Stromal cell of bone marrow (primary cell): ENCODE measurements around the gene BTAF1.
"Not testable (repeated sequence)": the region's sequence is repeated elsewhere in the genome, so short reads cannot be mapped to it uniquely, and the experiment has no call there.

Experiments
- DNase-seq: peaks from one replicate; pipeline ENCODE4 v3.0.0-alpha.2; 2012; ENCODE audit warnings: low read depth

BTAF1 gene

DNA sequence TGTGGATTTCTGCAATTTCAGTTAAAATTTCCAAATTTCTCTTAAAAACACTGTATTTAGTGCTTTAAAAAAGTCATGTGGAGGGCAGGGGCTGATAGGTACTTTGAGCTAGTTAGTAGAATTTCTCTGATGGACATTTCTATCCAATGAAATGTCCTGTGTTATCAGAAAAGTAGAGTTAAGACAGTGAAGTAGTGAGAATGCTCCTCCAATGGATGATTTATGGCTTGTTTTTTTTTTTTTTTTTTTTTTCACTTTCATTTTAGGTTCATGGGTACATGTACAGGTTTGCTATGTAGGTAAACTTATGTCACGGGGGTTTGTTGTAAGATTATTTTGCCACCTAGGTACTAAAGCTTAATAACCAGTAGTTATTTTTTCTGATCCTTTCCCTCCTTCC lies 55.0 kb downstream of the BTAF1 start:
- DNase-seq = no peak

DNA sequence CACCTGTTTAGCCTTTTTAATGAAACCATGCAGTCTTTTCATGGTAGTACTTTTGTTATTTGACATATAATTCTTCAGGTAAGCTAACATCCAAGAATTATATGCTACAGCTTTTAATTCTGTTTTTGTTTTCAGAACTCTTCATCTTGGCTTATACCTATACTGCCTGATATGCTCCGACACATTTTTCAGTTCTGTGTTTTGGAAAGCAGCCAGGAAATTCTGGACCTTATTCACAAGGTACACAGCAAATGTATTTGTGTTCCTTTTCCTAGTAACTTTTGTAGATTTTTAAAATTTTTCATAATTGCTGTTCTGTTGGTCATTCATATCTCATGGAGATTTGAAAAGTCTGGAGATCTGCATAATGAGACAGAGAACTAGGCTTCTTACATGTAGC lies 56.7 kb downstream of the BTAF1 start:
- DNase-seq = no peak

DNA sequence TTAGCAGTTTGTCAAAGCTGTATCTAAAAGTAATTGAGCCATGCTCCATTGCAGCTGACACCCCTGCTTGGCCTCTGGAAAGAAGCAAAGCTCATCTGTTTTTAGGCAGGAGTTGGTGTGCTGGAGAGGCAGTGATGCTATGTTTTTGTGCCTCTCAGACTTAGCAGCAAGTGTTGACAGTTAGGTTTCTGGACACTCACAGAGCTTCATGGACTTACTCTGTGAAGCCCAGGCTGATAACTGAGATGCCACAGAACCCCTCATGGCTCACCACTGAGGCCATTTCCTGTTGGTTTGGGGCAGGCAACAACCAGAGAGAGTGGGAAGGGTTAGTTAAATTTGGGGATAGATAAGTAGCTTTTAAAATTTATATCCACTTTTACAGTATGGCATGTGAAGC lies 59.8 kb downstream of the BTAF1 start:
- DNase-seq = no peak

- no peak for DNase-seq
Observed at GRCh38 chr10:91987397-91988037, 63.9 kb downstream of the BTAF1 start.

- no peak for DNase-seq
Observed at GRCh38 chr10:91992031-91992430, 68.5 kb downstream of the BTAF1 start.

- DNase-seq = no peak
Observed at GRCh38 chr10:91996266-91996665, 72.7 kb downstream of the BTAF1 start.

DNA sequence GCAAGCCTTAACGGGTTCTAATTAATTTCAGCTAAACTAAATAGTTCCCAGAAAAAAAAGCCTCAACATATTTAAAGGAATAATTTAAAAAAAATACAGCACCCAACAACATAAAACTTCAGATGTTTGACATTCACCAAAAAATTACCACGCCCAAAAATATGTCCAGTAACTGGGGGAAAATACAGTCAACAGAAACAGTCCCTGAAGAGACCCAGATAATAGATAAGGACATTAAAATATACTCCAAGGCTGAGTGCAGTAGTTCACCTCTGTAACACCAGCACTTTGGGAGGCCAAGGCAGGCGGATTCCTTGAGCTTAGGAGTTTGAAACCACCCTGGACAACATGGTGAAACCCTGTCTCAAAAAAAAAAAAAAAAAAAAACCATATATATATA lies 78.0 kb downstream of the BTAF1 start:
- DNase-seq = no peak

DNA sequence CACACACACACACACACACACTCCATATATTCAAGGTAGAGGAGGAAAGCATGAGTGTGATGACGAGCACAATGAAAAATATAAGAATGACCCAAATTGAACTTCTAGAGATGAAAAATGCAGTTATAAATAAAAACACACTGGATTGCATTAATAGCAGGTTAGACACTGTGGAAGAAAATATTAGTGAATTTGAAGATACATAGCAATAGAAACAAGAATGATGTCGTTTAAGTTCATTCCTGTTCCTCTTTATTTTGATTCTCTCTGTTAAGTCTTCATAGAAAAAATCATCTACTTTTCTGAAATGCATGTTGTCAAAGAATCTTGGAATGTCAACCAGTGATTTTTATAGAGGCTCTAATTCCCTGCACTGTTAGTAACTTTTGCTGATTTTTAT lies 78.4 kb downstream of the BTAF1 start:
- no peak for DNase-seq

DNA sequence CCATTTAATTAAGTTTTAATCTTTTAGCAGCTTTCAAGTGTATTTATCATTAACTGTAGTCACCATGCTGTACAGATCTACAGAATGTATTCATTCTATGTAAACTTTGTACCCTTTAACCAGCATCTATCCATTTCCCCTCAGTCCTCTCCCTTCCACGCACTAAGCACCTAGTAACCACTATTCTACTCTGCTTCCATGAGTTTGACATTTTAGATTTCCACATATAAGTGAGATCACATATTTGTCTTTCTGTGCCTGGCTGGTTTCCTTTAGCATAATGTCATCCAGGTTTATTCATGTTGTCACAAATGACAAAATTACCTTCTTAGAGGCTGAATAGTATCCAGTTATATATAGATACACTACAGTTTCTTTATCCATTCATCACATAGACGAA lies 79.7 kb downstream of the BTAF1 start:
- DNase-seq = no peak

- no peak for DNase-seq
Observed at GRCh38 chr10:92005978-92006377, 82.4 kb downstream of the BTAF1 start.

GRCh38 chr10:92009445-92009844 lies 85.9 kb downstream of the BTAF1 start:
- DNase-seq = no peak

DNA sequence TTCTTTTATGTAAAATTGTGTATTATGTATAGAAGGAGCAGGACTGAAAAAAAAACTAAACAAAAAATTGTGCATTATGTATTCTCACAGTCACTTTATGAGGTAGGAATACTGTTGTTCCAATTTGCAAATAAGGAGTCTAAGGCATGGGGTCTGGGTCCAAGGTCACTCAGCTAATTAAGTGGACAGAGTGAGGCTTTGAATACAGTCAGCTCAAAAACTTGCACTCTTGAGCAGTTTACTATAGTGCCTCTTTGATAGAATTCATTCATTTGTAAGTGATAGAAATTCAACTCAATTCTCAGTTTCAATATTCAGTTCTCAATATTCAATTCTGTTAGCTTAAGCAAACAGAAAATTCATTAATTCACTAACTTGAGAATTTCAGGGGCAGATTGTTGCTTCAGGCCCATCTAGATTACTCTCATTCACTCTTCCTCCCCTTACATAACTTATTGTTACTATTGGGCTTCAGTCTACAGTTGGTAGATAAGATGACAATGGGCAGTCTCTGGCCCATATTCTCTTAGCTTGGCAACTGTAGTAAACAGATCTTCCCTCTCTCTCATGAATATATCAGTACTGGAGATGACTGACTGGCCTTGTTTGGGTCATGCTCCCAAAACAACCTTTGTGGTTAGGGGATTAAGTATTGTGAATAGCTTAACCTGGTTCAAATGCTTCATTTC lies 86.6 kb downstream of the BTAF1 start:
- no peak for DNase-seq

GRCh38 chr10:92011560-92012214 lies 88.1 kb downstream of the BTAF1 start:
- DNase-seq = peak; percentile 9

- no peak for DNase-seq
Observed at GRCh38 chr10:92014620-92015019, 91.0 kb downstream of the BTAF1 start.

DNA sequence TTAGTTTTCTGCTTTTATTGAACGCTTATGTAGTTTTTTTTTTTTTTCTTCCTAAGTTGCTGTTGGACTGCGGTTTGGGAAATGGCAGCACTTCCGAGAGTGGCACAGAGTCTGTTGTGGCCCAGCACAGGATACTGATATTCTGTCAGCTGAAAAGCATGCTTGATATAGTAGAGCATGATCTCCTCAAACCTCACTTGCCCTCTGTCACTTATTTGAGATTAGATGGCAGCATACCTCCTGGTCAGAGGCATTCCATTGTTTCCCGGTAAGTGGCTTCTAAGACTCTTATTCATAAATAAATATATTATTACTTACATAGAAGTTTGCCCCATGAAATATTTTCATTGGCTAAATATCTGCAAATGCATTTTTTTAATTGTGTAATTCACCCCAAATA lies 101.1 kb downstream of the BTAF1 start:
- no peak for DNase-seq

- not testable (repeated sequence) for DNase-seq
Observed at GRCh38 chr10:92025340-92025739, 101.8 kb downstream of the BTAF1 start.

GRCh38 chr10:92027141-92027540 lies 103.6 kb downstream of the BTAF1 start:
- DNase-seq = no peak

- DNase-seq = no peak
Observed at GRCh38 chr10:92031580-92031979, 108.0 kb downstream of the BTAF1 start.

GRCh38 chr10:92033070-92033469 lies 109.5 kb downstream of the BTAF1 start:
- not testable (repeated sequence) for DNase-seq

DNA sequence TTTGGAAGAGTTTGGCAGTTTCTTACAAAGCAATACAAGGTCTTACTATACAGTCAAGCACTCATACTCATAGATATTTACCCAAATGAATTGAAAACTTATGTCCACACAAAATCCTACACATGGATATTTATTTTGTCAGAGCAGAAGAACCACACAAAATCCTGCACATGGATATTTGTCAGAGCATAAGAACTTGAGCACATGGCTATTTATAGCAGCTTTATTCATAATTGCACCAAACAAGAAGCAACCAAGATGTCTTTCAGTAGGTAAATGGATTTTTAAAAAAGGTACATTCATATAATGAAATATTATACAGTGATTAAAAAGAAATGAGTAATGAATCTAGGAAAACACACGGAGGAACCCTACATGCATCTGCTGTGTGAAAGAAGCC lies 115.4 kb downstream of the BTAF1 start:
- no peak for DNase-seq

DNA sequence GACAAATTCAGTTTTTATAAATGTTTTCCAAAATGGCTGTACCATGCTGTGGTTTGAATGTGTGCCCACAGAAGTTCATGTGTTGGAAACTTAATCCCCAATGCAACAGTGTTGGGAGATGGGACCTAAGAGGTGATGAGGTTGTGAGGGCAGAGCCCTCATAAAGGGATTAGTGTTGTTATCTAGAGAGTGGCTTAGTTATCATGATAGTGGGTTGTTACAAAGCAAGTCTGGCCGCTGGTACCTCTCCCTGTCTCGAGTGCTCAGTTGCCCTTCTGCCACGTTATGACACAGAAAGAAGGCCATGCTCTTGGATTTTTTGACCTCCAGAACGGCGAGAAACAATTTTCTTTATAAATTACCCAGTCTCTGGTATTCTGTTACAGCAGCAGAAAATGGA lies 119.0 kb downstream of the BTAF1 start:
- no peak for DNase-seq

- DNase-seq = no peak
Observed at GRCh38 chr10:92045641-92046106, 122.1 kb downstream of the BTAF1 start.

DNA sequence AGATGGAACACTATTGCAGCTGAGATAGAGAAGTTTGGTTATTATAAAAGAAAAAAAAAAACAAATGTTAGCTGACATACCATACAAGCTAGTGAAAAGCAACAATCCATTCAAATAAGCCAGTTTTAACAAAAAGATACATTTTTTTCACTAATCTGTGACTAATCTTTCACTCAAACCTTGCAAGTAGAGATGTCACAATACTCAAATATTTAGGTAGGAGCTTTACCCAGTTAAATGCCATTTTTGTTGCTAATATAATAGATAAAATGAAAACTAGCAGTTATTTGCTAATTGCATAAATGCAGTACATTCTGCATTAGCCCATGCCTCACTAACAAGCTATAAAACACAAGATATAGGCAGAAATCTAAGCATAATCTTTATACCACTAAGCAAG lies 123.6 kb downstream of the BTAF1 start:
- no peak for DNase-seq
